Tibial artery (tissue), 4 donors: Measurements from ENCODE around the gene TXNDC11.

Experiments
- DNase-seq, 2 donors: peaks; one replicate each; pipeline ENCODE4 v3.0.0-alpha.2; 2019
- H3K27ac ChIP-seq, 2 donors: fragments of 200-600 bp; sonication (generic) in 1 of 2; 1 replicate in 1 of 2; 2 replicates in 1 of 2; pipeline ENCODE4 v1.5.1; 2018 to 2019; ENCODE audit warnings: mild to moderate bottlenecking in 1 of 2
- H3K27me3 ChIP-seq, 2 donors: fragments of 200-600 bp; sonication (generic) in 1 of 2; one replicate each; pipeline versions ENCODE4 v1.5.1 to v1.6.0; 2016 to 2019
- H3K36me3 ChIP-seq, 3 donors: fragments of 200-600 bp; sonication (generic) in 2 of 3; one replicate each; pipeline ENCODE4 v1.5.1; 2016 to 2019; ENCODE audit warnings: mild to moderate bottlenecking in 2 of 3
- H3K4me1 ChIP-seq, 4 donors: fragments of 200-600 bp; sonication (generic) in 2 of 4; 1 replicate in 3 of 4; 2 replicates in 1 of 4; pipeline ENCODE4 v1.5.1; 2016 to 2019
- H3K4me3 ChIP-seq, 2 donors: fragments of 200-600 bp; sonication (generic) in 1 of 2; 1 replicate in 1 of 2; 2 replicates in 1 of 2; pipeline ENCODE4 v1.5.1; 2018 to 2019; ENCODE audit warnings: mild to moderate bottlenecking in 2 of 2
- H3K9me3 ChIP-seq, 3 donors: fragments of 200-600 bp; sonication (generic) in 1 of 3; one replicate each; pipeline ENCODE4 v1.5.1; 2016 to 2019
- CTCF ChIP-seq, 2 experiments: fragments of 200-600 bp in 1 of 2; fragments of 450-650 bp in 1 of 2; IDR thresholded peaks; one replicate each; pipeline ENCODE4 v1.5.1; 2017 to 2019; ENCODE audit warnings: antibody characterized with exemption in 2 of 2, mild to moderate bottlenecking in 1 of 2, moderate library complexity in 1 of 2
- intact Hi-C: fragments of 100-400 bp; cut with DNase I; formaldehyde crosslinking; loops from one replicate; pipeline ENCODE4 v1.15.0; 2023; ENCODE audit warnings: low total_unique reads

The TXNDC11 gene

GRCh38 chr16:11677959-11678881, 64.4 kb downstream of the TXNDC11 start:
- Histone ChIP-seq H3K9me3 (no peaks in the 10 kb centered on the region), H3K27me3 (no peaks in the 10 kb centered on the region), H3K36me3 (peaks cover 18 to 62% (median 47%) of the 10 kb centered on the region in 3 donors), H3K27ac (peak overlapping the region; percentile 21 to 46), H3K4me1 (peaks cover 0 to 59% (median 45%) of the 10 kb centered on the region in 4 donors), H3K4me3 (no peak overlapping the region)
- intact Hi-C loops, result no loop called here
- no peak for DNase-seq
- TF ChIP-seq CTCF (IDR thresholded peaks at IDR 0.05), result no peak

- Histone ChIP-seq H3K27ac (peak overlapping the region; percentile 21 to 46), H3K4me1 (peaks cover 0 to 66% (median 46%) of the 10 kb centered on the region in 4 donors), H3K36me3 (peaks cover 17 to 55% (median 43%) of the 10 kb centered on the region in 3 donors), H3K27me3 (no peaks in the 10 kb centered on the region), H3K4me3 (no peak overlapping the region), H3K9me3 (no peaks in the 10 kb centered on the region)
- intact Hi-C loops, result no loop called here
- DNase-seq, result no peak
- no peak for TF ChIP-seq CTCF (IDR thresholded peaks at IDR 0.05)
These were observed 65.2 kb downstream of the TXNDC11 start for GRCh38 chr16:11677451-11677951.

- Histone ChIP-seq H3K36me3 (peaks cover 17 to 55% (median 43%) of the 10 kb centered on the region in 3 donors), H3K9me3 (no peaks in the 10 kb centered on the region), H3K27ac (peak overlapping the region in 1 of 2 donors; percentile 21), H3K4me3 (no peak overlapping the region), H3K4me1 (peaks cover 0 to 66% (median 46%) of the 10 kb centered on the region in 4 donors), H3K27me3 (no peaks in the 10 kb centered on the region)
- DNase-seq, result no peak
- intact Hi-C loops, result no loop called here
- no peak for TF ChIP-seq CTCF (IDR thresholded peaks at IDR 0.05)
These were observed 65.9 kb downstream of the TXNDC11 start for GRCh38 chr16:11676799-11677198.

- H3K27ac ChIP-seq, result peak overlapping the region in 1 of 2 donors; percentile 62
- peak in 1 of 2 donors; percentile 65 for DNase-seq
- no peak overlapping the region for H3K4me3 ChIP-seq
These were observed 66.8 kb downstream of the TXNDC11 start for GRCh38 chr16:11675561-11676511.

More at GRCh38 chr16:11675561-11676511, 66.8 kb downstream of the TXNDC11 start:
- Histone ChIP-seq H3K27me3 (no peaks in the 10 kb centered on the region), H3K36me3 (peaks cover 17 to 50% (median 43%) of the 10 kb centered on the region in 3 donors), H3K4me1 (peaks cover 0 to 68% (median 56%) of the 10 kb centered on the region in 4 donors), H3K9me3 (no peaks in the 10 kb centered on the region)
- intact Hi-C loops, result no loop called here
- no peak for TF ChIP-seq CTCF (IDR thresholded peaks at IDR 0.05)
